ENCODE results near the gene AJM1.

DNA sequence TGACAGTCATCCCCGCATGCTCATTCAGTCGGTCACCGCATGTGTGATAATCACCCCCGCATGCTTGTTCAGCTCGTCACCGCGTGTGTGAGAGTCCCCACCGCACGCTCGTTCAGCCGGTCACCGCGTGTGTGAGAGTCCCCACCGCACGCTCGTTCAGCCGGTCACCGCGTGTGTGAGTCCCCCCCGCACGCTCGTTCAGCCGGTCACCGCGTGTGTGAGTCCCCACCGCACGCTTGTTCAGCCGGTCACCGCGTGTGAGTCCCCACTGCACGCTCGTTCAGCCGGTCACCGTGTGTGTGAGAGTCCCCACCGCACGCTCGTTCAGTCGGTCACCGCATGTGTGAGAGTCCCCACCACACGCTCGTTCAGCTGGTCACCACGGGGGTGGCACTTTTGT is 47.6 kb downstream of the AJM1 start:
- TF ChIP-seq, protein P1, sequence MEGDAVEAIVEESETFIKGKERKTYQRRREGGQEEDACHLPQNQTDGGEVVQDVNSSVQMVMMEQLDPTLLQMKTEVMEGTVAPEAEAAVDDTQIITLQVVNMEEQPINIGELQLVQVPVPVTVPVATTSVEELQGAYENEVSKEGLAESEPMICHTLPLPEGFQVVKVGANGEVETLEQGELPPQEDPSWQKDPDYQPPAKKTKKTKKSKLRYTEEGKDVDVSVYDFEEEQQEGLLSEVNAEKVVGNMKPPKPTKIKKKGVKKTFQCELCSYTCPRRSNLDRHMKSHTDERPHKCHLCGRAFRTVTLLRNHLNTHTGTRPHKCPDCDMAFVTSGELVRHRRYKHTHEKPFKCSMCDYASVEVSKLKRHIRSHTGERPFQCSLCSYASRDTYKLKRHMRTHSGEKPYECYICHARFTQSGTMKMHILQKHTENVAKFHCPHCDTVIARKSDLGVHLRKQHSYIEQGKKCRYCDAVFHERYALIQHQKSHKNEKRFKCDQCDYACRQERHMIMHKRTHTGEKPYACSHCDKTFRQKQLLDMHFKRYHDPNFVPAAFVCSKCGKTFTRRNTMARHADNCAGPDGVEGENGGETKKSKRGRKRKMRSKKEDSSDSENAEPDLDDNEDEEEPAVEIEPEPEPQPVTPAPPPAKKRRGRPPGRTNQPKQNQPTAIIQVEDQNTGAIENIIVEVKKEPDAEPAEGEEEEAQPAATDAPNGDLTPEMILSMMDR (IDR thresholded peaks at IDR 0.05), result no peak
- no peak for TF ChIP-seq POLR2A (IDR thresholded peaks at IDR 0.05)

Data from ovary (tissue), 3 donors.